ENCODE measurements around the gene ZNF525.

DNA sequence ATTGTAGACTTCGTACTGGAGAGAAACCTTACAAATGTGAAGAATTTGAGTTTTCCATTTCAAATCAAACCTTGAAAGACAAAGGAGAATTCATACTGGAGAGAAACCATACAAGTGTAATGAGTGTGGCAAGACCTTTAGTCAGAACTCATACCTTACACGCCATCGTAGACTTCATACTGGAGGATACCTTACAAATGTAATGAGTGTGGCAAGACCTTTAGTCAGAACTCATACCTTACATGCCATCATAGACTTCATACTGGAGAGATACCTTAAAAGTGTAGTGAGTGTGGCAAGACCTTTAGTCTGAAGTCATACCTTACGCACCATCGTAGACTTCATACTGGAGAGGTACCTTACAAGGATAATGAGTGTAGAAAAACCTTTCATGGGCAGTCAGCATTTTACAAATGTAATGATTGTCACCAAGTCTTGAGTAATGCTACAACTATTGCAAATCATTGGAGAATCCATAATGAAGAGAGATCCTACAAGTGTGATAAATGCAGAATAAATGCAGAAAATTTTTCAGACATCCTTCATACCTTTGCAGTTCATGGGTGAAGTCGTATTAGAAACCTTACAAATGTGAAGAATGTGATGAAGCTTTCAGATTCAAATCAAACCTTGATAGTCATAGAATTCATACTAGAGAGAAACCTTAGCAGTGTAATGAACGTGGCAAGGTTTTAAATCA, 44.1 kb downstream of the ZNF525 start:
- no peak for TF ChIP-seq TEAD4 (IDR thresholded peaks at IDR 0.05; ENCODE audit: low read length)
- no peak for TF ChIP-seq TEAD4 (CRISPR knock-in tag; IDR thresholded peaks at IDR 0.05; ENCODE audit: borderline replicate concordance)
- TF ChIP-seq, protein P1, sequence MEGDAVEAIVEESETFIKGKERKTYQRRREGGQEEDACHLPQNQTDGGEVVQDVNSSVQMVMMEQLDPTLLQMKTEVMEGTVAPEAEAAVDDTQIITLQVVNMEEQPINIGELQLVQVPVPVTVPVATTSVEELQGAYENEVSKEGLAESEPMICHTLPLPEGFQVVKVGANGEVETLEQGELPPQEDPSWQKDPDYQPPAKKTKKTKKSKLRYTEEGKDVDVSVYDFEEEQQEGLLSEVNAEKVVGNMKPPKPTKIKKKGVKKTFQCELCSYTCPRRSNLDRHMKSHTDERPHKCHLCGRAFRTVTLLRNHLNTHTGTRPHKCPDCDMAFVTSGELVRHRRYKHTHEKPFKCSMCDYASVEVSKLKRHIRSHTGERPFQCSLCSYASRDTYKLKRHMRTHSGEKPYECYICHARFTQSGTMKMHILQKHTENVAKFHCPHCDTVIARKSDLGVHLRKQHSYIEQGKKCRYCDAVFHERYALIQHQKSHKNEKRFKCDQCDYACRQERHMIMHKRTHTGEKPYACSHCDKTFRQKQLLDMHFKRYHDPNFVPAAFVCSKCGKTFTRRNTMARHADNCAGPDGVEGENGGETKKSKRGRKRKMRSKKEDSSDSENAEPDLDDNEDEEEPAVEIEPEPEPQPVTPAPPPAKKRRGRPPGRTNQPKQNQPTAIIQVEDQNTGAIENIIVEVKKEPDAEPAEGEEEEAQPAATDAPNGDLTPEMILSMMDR (IDR thresholded peaks at IDR 0.05 in 2 of 3, conservative IDR thresholded peaks at IDR 0.05 in 1 of 3; ENCODE audit: insufficient read depth in 2 of 3, low read depth in 1 of 3, low read length in 3 of 3) = no peak
- TF ChIP-seq, protein P2, sequence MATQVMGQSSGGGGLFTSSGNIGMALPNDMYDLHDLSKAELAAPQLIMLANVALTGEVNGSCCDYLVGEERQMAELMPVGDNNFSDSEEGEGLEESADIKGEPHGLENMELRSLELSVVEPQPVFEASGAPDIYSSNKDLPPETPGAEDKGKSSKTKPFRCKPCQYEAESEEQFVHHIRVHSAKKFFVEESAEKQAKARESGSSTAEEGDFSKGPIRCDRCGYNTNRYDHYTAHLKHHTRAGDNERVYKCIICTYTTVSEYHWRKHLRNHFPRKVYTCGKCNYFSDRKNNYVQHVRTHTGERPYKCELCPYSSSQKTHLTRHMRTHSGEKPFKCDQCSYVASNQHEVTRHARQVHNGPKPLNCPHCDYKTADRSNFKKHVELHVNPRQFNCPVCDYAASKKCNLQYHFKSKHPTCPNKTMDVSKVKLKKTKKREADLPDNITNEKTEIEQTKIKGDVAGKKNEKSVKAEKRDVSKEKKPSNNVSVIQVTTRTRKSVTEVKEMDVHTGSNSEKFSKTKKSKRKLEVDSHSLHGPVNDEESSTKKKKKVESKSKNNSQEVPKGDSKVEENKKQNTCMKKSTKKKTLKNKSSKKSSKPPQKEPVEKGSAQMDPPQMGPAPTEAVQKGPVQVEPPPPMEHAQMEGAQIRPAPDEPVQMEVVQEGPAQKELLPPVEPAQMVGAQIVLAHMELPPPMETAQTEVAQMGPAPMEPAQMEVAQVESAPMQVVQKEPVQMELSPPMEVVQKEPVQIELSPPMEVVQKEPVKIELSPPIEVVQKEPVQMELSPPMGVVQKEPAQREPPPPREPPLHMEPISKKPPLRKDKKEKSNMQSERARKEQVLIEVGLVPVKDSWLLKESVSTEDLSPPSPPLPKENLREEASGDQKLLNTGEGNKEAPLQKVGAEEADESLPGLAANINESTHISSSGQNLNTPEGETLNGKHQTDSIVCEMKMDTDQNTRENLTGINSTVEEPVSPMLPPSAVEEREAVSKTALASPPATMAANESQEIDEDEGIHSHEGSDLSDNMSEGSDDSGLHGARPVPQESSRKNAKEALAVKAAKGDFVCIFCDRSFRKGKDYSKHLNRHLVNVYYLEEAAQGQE (IDR thresholded peaks at IDR 0.05; ENCODE audit: borderline replicate concordance) = no peak
- TF ChIP-seq, protein P2 (CRISPR knock-in tag; IDR thresholded peaks at IDR 0.05; ENCODE audit: low read depth) = no peak
- TF ChIP-seq CREB1 (IDR thresholded peaks at IDR 0.05) = no peak
- TF ChIP-seq CREB1 (CRISPR knock-in tag; IDR thresholded peaks at IDR 0.05) = no peak
- no peak for TF ChIP-seq POLR2A (conservative IDR thresholded peaks at IDR 0.05)
- TF ChIP-seq ETV6 (IDR thresholded peaks at IDR 0.05; ENCODE audit: borderline replicate concordance in 1 of 2, low read depth in 2 of 2, low read length in 1 of 2) = no peak
- no peak for TF ChIP-seq ETV6 (CRISPR knock-in tag; IDR thresholded peaks at IDR 0.05; ENCODE audit: borderline replicate concordance)
- no peak for TF ChIP-seq ZZZ3 (IDR thresholded peaks at IDR 0.05)

Measured in K562 (cell line).